Bone marrow (tissue), 2 donors: ENCODE measurements around the gene FN3K.

Experiments
- DNase-seq, 2 donors: peaks; one replicate each; lab custom pipeline; 2025; lab: John Stamatoyannopoulos, UW

Gene FN3K

DNA sequence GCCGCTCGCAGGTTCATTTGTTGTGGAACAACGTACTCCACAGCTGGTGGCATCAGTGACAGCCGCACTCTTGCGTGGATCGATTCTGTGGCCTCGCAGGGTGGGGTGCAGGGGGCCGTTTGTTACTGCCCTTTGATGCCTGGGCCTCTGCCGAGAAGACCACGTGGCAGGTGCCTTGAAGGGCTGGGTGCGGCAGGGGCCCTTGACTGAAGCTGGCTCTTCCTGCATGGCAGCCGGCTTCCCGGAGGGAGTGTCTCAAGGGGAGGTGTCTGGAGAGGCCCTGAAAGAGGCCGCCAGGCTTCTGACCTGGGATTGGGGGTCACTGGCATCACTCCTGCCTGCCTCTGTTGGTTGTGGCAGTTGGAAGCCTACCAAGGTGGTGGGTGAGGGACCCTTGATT lies 60.2 kb downstream of the FN3K start:
- no peak for DNase-seq

GRCh38 chr17:82797061-82797460 lies 61.6 kb downstream of the FN3K start:
- no peak for DNase-seq

GRCh38 chr17:82798752-82799151 lies 63.3 kb downstream of the FN3K start:
- no peak for DNase-seq

DNA sequence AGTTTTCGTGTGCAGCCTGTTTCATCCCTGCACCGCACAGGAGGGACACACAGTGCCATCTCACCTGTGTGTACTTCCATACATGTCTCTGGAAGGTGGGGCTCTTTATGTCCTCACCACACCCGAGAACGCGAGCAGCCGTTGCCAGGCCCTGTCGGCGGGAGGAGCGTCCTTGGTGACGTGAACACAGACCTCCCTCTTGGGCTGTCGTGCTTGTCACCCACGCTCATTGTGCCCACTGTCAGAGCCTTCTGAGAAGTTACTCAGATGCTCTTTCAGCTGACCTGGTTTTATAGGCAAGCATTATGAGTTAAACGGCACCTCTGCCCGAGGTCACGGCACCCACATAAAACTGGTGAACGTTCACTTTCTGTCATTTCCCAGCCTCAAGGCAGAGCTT lies 64.2 kb downstream of the FN3K start:
- DNase-seq, result no peak
